ENCODE results near the gene ACSL4.

GRCh38 chrX:109632906-109633504 is 100.1 kb downstream of the ACSL4 start:
- TF ChIP-seq CTCF (IDR thresholded peaks at IDR 0.05) (peak in 4 of 6 experiments; percentile 19 to 24 (median 22)), POLR2A (IDR thresholded peaks at IDR 0.05) (no peak), POLR2AphosphoS5 (IDR thresholded peaks at IDR 0.05) (no peak), EP300 (IDR thresholded peaks at IDR 0.05) (no peak)
